GM19099 (cell line): ENCODE measurements around the gene VAT1.
A peak's percentile ranks its signal among the peaks of the same experiment; 100 is the strongest.

Experiments used
- POLR2A ChIP-seq: IDR thresholded peaks from 3 replicates; pipeline ENCODE4 v1.6.1; 2011; ENCODE audit warnings: low read depth; ENCODE audit not compliant: insufficient read length; ENCODE audit errors: extremely low read depth

The VAT1 gene

DNA sequence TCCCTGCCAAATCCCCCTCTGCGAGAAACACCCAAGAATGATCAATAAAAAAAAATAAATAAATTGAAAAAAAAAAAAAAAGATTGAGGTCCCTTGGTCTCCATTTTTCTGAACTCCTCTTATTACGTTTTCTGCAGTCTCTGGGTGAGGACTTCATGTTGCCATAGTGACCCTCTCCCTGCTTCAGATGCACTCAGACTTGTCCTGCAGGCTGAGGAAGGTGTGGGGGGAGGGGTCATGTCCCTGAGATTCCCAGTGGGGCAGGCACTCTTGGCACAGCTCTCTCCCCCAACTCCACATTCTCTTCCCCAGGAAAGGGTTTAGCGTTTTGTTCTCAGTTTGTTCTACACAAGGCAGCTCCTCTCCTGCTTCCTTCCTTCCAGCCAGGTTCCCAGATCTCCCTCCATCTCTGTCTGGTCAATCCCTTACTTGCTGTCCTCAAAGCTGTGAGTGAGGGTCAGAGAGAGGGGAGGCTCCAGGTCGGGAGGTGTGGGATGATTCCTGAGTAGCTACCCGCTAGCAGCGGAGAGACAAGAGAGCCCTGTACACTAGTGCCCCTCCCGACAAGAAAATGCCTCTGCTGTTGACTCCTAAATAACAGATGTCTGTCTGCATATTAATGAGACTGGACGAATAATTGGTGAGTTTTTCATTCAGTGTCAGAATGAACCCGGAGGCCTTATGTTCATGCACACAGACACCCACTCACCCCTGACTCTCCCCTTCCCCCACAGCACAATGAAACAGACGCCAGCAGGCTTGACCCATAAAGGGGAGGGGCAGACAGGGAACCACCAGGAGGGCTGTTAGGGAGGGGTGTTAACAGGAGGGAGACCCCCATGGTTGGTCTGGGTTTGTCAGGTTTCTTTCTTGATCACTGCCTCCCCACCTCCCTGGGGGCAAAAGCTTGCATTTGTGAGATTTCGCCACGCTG is 12.0 kb upstream of the VAT1 start:
- TF ChIP-seq POLR2A, result no peak

DNA sequence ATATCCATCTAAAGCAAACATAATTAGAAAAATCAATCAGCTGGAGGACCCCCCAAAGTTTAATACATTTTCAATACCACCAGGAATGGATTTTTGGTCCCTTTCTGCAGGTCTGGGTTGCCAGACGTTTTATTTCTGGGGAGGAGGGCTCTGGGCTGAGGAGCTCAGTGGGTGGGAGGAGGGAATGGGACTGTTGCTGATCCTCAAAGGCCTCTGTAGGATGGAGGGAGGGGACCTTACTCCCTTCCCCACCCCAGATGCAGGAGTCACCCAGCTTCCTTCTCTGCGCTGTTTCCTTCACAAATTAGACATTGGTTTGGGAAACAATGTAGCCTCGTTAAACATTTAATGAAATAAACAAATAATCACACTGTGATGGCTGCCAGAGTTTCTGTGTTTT is 9.5 kb upstream of the VAT1 start:
- no peak for TF ChIP-seq POLR2A

GRCh38 chr17:43030137-43030767 is 8.1 kb upstream of the VAT1 start:
- no peak for TF ChIP-seq POLR2A

DNA sequence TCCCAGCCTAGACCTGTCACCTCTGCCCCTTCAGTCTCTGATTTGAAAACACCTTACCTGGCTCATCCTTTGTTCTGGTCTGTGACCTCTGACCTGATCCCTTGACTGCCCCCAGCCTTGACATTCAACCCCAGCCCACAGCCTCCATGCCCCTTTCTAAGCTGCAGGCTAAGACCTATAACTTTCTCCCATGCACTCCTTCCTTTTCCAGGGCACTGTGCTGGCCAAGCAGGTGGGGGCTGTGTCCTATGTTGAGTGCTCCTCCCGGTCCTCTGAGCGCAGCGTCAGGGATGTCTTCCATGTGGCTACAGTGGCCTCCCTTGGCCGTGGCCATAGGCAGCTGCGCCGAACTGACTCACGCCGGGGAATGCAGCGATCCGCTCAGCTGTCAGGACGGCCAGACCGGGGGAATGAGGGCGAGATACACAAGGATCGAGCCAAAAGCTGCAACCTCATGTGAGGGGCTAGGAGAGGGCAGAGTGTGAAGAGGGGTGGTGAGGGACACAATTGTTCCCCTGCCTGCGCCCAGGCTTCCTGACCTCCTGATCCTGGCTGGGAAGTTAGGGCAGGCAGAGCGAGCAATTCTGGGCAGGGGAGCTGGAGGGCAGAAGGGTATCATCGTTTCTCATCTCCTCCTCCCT is 6.2 kb upstream of the VAT1 start:
- no peak for TF ChIP-seq POLR2A

GRCh38 chr17:43027091-43028032 is 5.2 kb upstream of the VAT1 start:
- TF ChIP-seq POLR2A, result no peak

- no peak for TF ChIP-seq POLR2A
Measured at GRCh38 chr17:43026595-43026994, 4.4 kb upstream of the VAT1 start.

- TF ChIP-seq POLR2A, result no peak
Measured at GRCh38 chr17:43025766-43026537, 3.8 kb upstream of the VAT1 start.

DNA sequence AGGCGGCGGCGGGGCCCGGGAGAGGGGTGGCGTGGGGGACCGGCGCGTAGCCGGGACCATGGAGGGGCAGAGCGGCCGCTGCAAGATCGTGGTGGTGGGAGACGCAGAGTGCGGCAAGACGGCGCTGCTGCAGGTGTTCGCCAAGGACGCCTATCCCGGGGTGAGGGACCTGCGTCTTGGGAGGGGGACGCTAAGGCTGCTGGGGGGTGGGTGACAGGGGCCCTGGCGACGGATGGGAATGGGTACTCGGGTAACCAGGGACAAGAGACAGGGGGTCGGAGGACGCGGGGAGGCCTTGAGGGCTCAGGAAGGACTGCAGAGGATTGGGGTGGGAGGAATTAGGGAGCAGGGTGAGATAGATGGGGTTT is 3.1 kb upstream of the VAT1 start:
- no peak for TF ChIP-seq POLR2A

DNA sequence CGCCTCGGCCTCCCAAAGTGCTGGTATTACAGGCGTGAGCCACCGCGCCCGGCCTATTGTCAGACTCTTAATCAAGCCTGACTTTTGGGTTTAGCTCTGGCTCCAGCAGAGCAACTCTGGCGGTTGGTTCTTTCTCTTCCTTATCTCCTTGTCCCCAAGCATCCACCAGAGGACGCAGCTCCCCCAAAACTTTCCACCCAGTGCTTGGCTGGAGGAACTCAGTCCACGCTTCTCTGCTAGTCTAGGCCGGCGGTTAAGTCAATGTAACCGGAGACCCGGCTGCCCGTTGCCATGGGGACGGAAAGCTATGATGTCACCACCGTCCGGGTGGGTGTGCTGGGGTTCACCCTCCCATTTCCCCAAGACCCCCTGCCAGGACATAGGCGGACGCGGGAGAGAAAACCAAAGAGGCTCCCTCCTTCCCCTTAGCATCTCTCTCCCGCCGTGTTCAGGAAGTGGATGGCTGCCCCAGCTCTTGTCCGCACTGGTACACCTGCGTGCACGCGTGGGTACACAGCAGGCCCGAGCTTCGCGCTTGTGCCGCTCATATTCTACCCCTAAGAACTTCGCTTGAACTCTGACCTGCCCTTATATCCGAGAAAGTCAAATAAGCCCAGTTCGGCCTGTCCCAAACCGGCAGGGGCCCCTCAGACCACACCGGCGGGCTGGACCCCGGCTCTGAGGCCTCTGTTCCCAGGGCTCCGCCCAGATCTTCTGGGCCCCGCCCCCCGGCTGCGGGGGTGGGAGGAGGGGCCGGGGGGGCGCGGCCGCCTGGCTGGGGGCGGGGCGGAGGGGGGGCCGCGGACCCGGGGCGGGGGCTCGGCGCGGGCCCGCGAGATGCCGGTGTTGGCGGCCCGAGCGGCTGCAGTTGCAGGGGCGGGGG is 2.5 kb upstream of the VAT1 start, which contains the start of gene RND2:
Gene RND2, plus strand, starts transcription at position 825 of the 883 bp plus-strand sequence. CDS start 117 bp downstream, outside the sequence.
- peak; percentile 26 for TF ChIP-seq POLR2A

DNA sequence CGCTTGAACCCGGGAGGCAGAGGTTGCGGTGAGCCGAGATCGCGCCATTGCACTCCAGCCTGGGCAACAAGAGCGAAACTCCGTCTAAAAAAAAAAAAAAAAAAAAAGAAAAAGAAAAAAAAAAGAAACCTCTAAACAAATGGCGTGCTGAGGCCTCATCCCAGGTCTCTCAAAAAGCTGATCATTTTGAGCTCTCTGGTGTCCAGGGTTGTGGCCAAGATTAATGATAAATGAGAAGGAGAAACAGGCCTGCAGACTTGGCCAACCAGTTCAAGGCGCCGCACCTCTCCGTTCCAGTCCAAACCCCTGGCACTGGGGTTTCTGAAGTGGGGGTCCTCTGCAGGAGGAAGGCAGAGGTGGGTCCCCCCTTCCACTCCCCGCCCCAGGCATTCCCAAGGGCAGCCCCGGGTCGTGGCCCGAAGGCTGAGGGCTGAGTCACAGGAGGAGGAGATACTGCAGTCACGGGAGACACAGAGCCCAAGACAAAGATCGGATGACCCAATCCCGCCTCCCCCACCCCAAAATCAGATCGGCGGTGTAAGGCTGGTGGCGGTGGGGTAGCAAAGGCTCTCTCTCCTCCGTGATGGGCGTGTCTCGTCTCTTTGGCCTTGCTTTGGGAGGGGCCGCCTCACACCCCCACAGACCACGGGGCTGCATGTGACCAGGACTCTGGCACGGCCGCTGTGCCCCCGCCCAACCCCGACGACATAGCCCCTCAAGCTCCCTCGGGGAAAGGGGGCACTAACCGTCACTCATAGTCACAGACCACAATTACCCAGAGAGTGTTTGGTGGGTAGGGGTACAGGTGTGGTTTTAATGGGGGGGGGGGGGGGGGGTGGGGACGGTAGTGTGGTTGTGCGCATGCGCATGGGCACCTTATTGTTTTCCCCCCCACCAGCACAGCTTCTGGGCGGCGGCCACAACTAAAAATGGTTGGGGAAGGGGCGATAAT is 1.1 kb downstream of the VAT1 start:
- TF ChIP-seq POLR2A, result no peak

- TF ChIP-seq POLR2A, result no peak
Measured at GRCh38 chr17:43020030-43020621, 2.1 kb downstream of the VAT1 start.
